Measurements from ENCODE around the gene CEP41.

DNA sequence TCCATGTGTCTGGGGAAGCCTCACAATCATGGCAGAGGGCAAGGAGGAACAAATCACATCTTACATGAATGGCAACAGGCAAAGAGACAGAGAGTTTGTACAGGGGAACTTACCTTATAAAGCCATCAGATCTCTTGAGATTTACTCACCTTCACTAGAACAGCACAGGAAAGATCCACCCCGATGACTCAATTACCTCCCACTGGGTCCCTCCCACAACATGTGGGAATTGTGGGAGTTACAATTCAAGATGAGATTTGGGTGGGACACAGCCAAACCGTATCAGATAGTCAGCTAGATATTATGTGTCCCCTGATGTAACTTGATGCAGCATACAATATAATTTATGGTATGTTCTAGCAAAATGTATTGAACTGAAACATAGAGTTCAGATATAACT is 14.1 kb upstream of the CEP41 start:
- TF ChIP-seq, protein P1, sequence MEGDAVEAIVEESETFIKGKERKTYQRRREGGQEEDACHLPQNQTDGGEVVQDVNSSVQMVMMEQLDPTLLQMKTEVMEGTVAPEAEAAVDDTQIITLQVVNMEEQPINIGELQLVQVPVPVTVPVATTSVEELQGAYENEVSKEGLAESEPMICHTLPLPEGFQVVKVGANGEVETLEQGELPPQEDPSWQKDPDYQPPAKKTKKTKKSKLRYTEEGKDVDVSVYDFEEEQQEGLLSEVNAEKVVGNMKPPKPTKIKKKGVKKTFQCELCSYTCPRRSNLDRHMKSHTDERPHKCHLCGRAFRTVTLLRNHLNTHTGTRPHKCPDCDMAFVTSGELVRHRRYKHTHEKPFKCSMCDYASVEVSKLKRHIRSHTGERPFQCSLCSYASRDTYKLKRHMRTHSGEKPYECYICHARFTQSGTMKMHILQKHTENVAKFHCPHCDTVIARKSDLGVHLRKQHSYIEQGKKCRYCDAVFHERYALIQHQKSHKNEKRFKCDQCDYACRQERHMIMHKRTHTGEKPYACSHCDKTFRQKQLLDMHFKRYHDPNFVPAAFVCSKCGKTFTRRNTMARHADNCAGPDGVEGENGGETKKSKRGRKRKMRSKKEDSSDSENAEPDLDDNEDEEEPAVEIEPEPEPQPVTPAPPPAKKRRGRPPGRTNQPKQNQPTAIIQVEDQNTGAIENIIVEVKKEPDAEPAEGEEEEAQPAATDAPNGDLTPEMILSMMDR (IDR thresholded peaks at IDR 0.05), result no peak
- TF ChIP-seq EZH2 (IDR thresholded peaks at IDR 0.05), result no peak
